ENCODE data around the gene SCNN1G. TPM values are rescaled to one million over a fixed set of nuclear protein-coding genes. Genes with fewer than 3 reads are reported as not detected.

The SCNN1G gene
- total and polyA plus RNA-seq, 2 of the 13 experiments (the other 11 are each of a cell fraction or from before 2014, with no cell fraction given) = not detected

DNA sequence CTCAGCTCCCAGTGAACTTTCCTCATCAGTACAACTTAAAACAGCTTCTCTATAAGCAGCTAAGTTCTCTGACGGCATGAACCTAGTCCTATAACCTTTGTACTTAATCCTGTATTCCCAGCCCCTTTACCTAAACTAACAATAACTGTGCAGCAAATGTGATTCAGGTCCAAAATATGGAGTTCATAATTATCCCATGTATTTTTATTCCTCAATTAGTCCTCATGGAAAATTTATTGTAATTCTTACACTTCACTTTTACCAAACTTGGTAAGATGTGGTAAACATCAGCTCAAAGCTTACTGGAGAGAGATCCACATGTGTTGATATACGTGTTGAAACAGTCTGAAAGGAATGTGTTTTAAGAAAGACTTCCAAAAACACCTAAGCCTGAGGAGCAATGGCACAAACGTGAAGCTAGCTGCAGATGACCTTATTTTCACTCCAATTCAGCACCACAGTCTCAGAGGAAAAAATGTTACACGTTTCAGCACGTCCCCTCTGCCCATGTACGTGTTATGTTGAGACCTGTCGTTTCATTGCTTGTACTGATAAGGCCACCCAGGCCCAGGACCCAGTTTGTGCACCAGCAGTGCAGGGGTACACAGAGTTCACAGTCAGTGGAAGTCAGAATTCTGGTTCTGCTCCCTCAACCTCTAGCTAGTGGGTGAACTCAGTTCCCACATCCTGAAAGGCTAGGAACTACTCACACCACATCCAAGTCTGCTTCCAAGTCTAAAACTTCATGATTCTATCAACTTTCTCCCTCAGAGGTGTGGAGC, 40.4 kb upstream of the SCNN1G start (continued):
- TF ChIP-seq, protein P1, sequence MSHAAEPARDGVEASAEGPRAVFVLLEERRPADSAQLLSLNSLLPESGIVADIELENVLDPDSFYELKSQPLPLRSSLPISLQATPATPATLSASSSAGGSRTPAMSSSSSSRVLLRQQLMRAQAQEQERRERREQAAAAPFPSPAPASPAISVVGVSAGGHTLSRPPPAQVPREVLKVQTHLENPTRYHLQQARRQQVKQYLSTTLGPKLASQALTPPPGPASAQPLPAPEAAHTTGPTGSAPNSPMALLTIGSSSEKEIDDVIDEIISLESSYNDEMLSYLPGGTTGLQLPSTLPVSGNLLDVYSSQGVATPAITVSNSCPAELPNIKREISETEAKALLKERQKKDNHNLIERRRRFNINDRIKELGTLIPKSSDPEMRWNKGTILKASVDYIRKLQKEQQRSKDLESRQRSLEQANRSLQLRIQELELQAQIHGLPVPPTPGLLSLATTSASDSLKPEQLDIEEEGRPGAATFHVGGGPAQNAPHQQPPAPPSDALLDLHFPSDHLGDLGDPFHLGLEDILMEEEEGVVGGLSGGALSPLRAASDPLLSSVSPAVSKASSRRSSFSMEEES (CRISPR knock-in tag; IDR thresholded peaks at IDR 0.05) = no peak
- TF ChIP-seq RARA (CRISPR knock-in tag; IDR thresholded peaks at IDR 0.05) (peak; percentile 39; the same call in 1 of the 2 replicates), PCBP2 (optimal IDR thresholded peaks at IDR 0.05; ENCODE audit: low read depth, low read length, poor library complexity, severe bottlenecking) (no peak), HCFC1 (IDR thresholded peaks at IDR 0.05; ENCODE audit: low read depth, low read length) (no peak), ZNF576 (CRISPR knock-in tag; IDR thresholded peaks at IDR 0.05) (no peak), ZNF234 (CRISPR knock-in tag; conservative IDR thresholded peaks at IDR 0.05) (no peak), U2AF2 (IDR thresholded peaks at IDR 0.05; ENCODE audit: low read depth, low read length) (no peak), ZFP82 (CRISPR knock-in tag; IDR thresholded peaks at IDR 0.05; ENCODE audit: borderline replicate concordance) (no peak), ZNF232 (CRISPR knock-in tag; IDR thresholded peaks at IDR 0.05; ENCODE audit: borderline replicate concordance) (0 out of 2 replicates have a peak, but pooled peaks have one; percentile 35), ZNF207 (IDR thresholded peaks at IDR 0.05; ENCODE audit: borderline replicate concordance) (no peak), ZNF740 (CRISPR knock-in tag; IDR thresholded peaks at IDR 0.05) (no peak), GABPA (IDR thresholded peaks at IDR 0.05; ENCODE audit: low read depth, low read length) (no peak), GABPA (CRISPR knock-in tag; IDR thresholded peaks at IDR 0.05; ENCODE audit: low read depth) (no peak), RORA (CRISPR knock-in tag; IDR thresholded peaks at IDR 0.05) (no peak), FOXJ3 (CRISPR knock-in tag; IDR thresholded peaks at IDR 0.05; ENCODE audit: borderline replicate concordance) (peak; percentile 16; the same call in 1 of the 2 replicates)
- TF ChIP-seq, protein P2, sequence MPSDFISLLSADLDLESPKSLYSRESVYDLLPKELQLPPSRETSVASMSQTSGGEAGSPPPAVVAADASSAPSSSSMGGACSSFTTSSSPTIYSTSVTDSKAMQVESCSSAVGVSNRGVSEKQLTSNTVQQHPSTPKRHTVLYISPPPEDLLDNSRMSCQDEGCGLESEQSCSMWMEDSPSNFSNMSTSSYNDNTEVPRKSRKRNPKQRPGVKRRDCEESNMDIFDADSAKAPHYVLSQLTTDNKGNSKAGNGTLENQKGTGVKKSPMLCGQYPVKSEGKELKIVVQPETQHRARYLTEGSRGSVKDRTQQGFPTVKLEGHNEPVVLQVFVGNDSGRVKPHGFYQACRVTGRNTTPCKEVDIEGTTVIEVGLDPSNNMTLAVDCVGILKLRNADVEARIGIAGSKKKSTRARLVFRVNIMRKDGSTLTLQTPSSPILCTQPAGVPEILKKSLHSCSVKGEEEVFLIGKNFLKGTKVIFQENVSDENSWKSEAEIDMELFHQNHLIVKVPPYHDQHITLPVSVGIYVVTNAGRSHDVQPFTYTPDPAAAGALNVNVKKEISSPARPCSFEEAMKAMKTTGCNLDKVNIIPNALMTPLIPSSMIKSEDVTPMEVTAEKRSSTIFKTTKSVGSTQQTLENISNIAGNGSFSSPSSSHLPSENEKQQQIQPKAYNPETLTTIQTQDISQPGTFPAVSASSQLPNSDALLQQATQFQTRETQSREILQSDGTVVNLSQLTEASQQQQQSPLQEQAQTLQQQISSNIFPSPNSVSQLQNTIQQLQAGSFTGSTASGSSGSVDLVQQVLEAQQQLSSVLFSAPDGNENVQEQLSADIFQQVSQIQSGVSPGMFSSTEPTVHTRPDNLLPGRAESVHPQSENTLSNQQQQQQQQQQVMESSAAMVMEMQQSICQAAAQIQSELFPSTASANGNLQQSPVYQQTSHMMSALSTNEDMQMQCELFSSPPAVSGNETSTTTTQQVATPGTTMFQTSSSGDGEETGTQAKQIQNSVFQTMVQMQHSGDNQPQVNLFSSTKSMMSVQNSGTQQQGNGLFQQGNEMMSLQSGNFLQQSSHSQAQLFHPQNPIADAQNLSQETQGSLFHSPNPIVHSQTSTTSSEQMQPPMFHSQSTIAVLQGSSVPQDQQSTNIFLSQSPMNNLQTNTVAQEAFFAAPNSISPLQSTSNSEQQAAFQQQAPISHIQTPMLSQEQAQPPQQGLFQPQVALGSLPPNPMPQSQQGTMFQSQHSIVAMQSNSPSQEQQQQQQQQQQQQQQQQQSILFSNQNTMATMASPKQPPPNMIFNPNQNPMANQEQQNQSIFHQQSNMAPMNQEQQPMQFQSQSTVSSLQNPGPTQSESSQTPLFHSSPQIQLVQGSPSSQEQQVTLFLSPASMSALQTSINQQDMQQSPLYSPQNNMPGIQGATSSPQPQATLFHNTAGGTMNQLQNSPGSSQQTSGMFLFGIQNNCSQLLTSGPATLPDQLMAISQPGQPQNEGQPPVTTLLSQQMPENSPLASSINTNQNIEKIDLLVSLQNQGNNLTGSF (CRISPR knock-in tag; IDR thresholded peaks at IDR 0.05) = no peak
- TF ChIP-seq, protein P3, sequence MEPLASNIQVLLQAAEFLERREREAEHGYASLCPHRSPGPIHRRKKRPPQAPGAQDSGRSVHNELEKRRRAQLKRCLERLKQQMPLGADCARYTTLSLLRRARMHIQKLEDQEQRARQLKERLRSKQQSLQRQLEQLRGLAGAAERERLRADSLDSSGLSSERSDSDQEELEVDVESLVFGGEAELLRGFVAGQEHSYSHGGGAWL (CRISPR knock-in tag; IDR thresholded peaks at IDR 0.05) = no peak
- TF ChIP-seq, protein P4, sequence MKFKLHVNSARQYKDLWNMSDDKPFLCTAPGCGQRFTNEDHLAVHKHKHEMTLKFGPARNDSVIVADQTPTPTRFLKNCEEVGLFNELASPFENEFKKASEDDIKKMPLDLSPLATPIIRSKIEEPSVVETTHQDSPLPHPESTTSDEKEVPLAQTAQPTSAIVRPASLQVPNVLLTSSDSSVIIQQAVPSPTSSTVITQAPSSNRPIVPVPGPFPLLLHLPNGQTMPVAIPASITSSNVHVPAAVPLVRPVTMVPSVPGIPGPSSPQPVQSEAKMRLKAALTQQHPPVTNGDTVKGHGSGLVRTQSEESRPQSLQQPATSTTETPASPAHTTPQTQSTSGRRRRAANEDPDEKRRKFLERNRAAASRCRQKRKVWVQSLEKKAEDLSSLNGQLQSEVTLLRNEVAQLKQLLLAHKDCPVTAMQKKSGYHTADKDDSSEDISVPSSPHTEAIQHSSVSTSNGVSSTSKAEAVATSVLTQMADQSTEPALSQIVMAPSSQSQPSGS (CRISPR knock-in tag; IDR thresholded peaks at IDR 0.05) = 0 out of 2 replicates have a peak, but pooled peaks have one; percentile 4

Measured in HepG2 (cell line).